ENCODE data around the gene FGFBP3. TPM values are rescaled to one million over a fixed set of nuclear protein-coding genes. Genes with fewer than 3 reads are reported as not detected.

The FGFBP3 gene
- total RNA-seq, 4 donors from 2014 or later = 0.58 to 1.7 (median 0.85) TPM

- Histone ChIP-seq H3K4me1 (peaks cover 11 to 52% (median 45%) of the 10 kb centered on the region in 4 donors), H3K27ac (replicated peaks in 1 of 4) (peak overlapping the region; percentile 91 to 98 (median 96)), H3K4me3 (peak overlapping the region; percentile 76 to 86 (median 82)), H3K9me3 (peaks cover 0 to 3% (median 0%) of the 10 kb centered on the region in 4 donors), H3K27me3 (no peaks in the 10 kb centered on the region), H3K36me3 (no peaks in the 10 kb centered on the region)
- WGBS = 4% methylated on average over 21 of the region's 21 CpGs
- DNase-seq (ENCODE audit: extremely low spot score) = no peak
- TF ChIP-seq CTCF (IDR thresholded peaks at IDR 0.05) (no peak), POLR2AphosphoS5 (IDR thresholded peaks at IDR 0.05) (no peak), POLR2A (IDR thresholded peaks at IDR 0.05; ENCODE audit: low read depth) (no peak), EP300 (IDR thresholded peaks at IDR 0.05) (no peak)
- intact Hi-C loops (cut with DNase I) = no loop called here
Measured at GRCh38 chr10:91924212-91925021, 15.1 kb upstream of the FGFBP3 start.

- Histone ChIP-seq H3K27ac (replicated peaks in 1 of 4) (peak within 1 kb of the TSS; percentile 91 to 98 (median 96)), H3K9me3 (peaks cover 0 to 6% (median 0%) of the 10 kb centered on the region in 4 donors), H3K36me3 (no peaks in the 10 kb centered on the region), H3K4me1 (peaks cover 11 to 48% (median 41%) of the 10 kb centered on the region in 4 donors), H3K27me3 (no peaks in the 10 kb centered on the region), H3K4me3 (peak within 1 kb of the TSS; percentile 76 to 86 (median 82))
- intact Hi-C loops (cut with DNase I) = no loop called here
- 0% methylated on average over 25 of the region's 65 CpGs for WGBS
- peak; percentile 97 for DNase-seq (ENCODE audit: extremely low spot score)
- TF ChIP-seq EP300 (IDR thresholded peaks at IDR 0.05) (no peak), POLR2A (IDR thresholded peaks at IDR 0.05; ENCODE audit: low read depth) (peak; percentile 89), POLR2AphosphoS5 (IDR thresholded peaks at IDR 0.05) (peak; percentile 99), CTCF (IDR thresholded peaks at IDR 0.05) (peak in 1 of 3 experiments; percentile 12)
Measured at GRCh38 chr10:91923371-91924211, 14.3 kb upstream of the FGFBP3 start, which contains the start of gene BTAF1. BTAF1 (plus strand) TSS chr10:91923770; CDS start chr10:91924077, 307 bp downstream.

- no peaks in the 10 kb centered on the region for H3K27me3 ChIP-seq
- peaks cover 0 to 6% (median 0%) of the 10 kb centered on the region in 4 donors for H3K9me3 ChIP-seq
- H3K36me3 ChIP-seq = no peaks in the 10 kb centered on the region
- intact Hi-C loops (cut with DNase I) = loop anchor here (10.0 kb wide), 1 partner anchor 155 kb away; no protein-coding TSS in a partner anchor
- 97% methylated on average over 1 of the region's 1 CpG for WGBS
- H3K27ac ChIP-seq (replicated peaks in 1 of 4) = no peak overlapping the region
- TF ChIP-seq EP300 (IDR thresholded peaks at IDR 0.05) (no peak), POLR2AphosphoS5 (IDR thresholded peaks at IDR 0.05) (no peak), CTCF (IDR thresholded peaks at IDR 0.05) (no peak), POLR2A (IDR thresholded peaks at IDR 0.05; ENCODE audit: low read depth) (no peak)
- peaks cover 4 to 11% (median 9%) of the 10 kb centered on the region in 4 donors for H3K4me1 ChIP-seq
- DNase-seq (ENCODE audit: extremely low spot score) = no peak
- no peak overlapping the region for H3K4me3 ChIP-seq
Measured at GRCh38 chr10:91919651-91920050, 10.4 kb upstream of the FGFBP3 start.

- intact Hi-C loops (cut with DNase I) = loop anchor here (10.0 kb wide), 1 partner anchor 146 kb away; no protein-coding TSS in a partner anchor
- Histone ChIP-seq H3K9me3 (no peaks in the 10 kb centered on the region), H3K36me3 (no peaks in the 10 kb centered on the region), H3K27ac (replicated peaks in 1 of 4) (no peak overlapping the region), H3K27me3 (no peaks in the 10 kb centered on the region), H3K4me3 (no peak overlapping the region), H3K4me1 (peaks cover 0 to 26% (median 23%) of the 10 kb centered on the region in 4 donors)
- TF ChIP-seq EP300 (IDR thresholded peaks at IDR 0.05) (no peak), POLR2A (IDR thresholded peaks at IDR 0.05; ENCODE audit: low read depth) (no peak), CTCF (IDR thresholded peaks at IDR 0.05) (no peak), POLR2AphosphoS5 (IDR thresholded peaks at IDR 0.05) (no peak)
- 82% methylated on average over 4 of the region's 4 CpGs for WGBS
- DNase-seq (ENCODE audit: extremely low spot score) = no peak
Measured at GRCh38 chr10:91910467-91910866, 1.2 kb upstream of the FGFBP3 start.

Data from esophagus muscularis mucosa (tissue), 4 donors.